GM18870 (cell line): Measurements from ENCODE around the gene CMBL.
"Not testable (repeated sequence)": the region's sequence is repeated elsewhere in the genome, so short reads cannot be mapped to it uniquely, and the experiment has no call there.

Experiments
- ATAC-seq: cut with Tn5 transposase; IDR thresholded peaks from one replicate; pipeline ENCODE4 v1.9.1; 2021; ENCODE audit warnings: moderate library complexity; ENCODE audit not compliant: unreplicated experiment

CMBL gene

DNA sequence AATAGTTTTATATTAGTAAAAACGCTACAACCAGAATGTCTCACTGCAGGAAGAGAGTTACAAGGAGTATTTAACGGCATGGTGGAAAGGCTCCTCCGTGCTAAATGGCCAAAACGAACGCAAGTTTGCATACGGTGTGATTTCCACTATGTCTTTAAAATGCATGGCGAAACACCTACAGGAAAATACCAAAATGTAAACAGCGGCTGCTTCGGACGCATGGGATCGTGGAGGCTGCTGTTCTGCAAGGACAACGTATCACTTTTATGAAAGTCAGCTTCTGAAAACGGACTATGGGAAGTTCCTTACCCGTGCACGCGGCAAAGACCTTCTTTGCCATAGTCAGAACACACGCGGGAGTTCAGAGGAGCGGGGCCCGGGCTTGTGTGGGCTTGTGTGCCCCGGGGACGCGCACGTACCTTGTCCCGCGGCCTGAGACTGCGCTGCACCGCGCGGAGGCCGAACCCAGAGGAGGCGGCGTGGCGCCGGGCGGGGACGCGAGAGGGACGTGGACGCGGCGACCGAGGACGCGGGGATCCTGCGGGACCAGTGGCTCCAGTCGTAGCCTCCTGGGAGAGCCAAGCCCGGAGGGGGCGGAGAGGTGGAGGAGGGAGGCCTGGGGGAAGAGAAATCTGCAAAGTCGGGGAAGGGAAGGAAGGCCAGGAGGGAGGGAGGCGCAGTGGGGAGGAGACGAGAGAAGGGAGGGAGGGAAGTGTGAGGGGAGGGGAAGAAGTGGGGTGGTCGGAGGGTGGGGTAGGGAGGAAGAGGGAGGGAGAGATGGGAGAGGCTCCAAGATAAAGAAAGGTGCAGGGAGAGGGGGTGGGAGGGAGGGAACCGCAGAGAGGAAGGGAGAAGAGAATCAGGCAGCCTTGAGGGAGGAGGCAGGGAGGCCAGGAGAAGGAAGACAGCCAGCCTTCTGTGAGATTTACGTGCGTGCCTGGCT is at the start of gene CMBL:
Gene CMBL, minus strand, starts transcription at position 697 of the 943 bp plus-strand sequence. CDS start 17,140 bp downstream, outside the sequence.
- ATAC-seq = peak; percentile 47

DNA sequence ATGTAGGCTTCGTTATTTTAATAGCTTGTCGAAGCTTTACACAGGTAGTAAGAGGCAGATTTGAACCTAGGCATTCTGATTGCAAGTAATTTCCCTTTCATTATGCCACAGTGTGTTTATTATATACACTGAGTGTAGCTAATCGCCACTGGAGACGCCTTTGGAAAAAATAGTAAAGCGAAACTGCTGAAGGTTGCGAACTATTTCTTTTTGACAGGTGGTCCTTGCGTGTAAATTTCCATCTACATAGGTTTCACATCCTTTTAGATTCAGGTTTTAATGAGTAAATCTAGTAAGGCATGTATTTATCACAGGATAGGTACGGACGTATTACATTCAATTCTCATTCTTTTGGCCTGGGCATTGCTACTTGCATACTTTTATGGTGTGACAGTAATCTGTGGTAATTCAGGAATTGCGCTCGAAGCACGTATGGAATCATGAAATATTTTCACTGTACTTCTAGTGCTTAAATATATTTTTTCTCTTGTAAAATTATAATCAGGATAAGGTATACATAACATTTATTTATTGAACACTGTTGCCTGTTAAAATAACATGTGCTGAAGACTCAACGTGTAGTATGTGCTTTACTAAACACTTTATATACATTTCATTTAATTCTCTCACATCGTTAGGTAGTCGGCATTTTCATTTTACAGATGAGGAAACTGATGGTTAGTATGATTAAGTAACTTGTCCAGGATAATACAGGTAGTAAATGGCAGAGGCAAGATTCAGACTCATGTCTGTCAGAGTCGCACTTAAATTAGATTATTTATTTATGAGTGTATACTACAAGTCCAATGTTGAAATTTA is 47.6 kb upstream of the CMBL start:
- ATAC-seq = peak; percentile 27

DNA sequence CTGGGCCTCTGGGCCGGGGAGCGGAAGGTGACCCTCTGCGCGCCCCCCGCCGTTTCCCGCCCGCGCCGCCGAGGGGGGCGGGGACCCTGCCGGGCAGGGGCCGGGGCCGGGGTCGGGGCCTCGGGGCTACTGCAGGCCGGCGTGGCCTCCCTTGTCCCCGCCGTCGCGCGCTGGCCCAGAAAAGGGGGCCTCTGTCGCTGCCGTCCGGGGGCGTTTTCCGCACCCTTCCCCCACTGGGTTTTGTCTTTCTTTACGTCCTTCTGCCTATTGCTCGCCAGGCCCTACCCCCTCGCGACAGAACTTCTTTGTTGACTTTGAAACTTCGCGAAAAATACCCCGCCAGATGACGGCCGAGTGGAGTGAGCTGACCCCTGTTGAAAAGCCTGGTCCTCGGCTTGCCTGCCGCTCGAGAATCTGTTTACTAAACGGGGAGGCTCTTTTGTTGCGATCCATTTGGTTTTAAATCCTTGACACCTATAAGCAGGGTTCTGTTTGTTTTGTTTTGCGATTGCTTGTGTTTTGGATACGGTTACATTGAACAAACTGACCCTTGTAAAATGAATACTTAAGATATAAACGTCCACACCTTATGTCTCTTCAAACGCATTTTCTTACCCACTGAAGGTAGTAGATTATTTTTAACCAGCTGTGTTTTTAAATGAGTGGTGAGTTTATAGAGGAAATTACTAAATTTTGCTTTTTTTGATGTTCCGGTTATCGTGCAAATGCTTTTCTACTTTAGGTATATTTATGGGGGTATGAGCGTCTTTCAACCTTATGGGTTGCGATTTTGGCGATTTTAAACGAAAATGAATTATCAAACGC is 46.6 kb upstream of the CMBL start:
- ATAC-seq = no peak

DNA sequence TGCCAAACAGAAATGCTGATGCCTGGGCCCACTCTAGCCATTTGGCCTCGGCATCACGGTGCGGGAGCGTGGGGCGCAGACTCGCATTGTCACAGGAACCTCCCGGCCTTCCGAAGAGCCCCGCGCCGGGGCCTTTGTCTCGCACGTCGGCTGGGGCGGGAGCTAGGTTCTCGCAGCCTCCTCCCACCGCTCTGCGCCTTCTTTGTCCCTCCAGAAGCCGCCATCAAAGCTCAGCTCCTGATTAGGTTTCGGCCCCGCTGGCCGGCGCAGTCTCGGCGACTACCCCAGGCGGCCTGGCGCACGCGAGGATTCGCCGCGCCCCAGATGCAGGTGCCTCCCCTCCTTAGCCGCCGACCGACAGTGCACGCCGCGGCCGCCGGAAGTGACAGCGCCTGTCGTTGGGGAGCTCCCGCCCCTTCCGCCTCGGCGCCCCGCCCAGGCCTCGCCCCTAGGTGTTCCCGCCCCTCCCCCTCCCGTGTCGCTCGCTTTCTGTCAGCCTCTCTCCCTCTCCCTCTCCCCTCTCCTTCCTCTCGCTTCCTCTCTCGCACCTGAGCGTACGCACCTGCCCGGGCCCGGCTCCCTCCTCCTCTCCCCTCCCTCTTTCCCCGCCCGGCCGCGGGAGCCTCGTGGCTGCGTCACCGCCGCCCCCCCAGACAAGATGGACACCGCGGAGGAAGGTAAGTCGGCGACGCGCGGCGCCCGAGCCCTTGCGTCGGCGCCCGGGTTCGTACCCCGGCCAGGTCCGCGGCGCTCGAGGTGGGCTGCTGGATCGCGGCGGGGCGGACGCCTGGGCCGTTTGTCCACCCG is 45.7 kb upstream of the CMBL start, which contains the start of gene MARCHF6:
Gene MARCHF6, plus strand, starts transcription at position 455 of the 807 bp plus-strand sequence. Its CDS starts 204 bp downstream, at position 659.
- peak; percentile 70 for ATAC-seq

DNA sequence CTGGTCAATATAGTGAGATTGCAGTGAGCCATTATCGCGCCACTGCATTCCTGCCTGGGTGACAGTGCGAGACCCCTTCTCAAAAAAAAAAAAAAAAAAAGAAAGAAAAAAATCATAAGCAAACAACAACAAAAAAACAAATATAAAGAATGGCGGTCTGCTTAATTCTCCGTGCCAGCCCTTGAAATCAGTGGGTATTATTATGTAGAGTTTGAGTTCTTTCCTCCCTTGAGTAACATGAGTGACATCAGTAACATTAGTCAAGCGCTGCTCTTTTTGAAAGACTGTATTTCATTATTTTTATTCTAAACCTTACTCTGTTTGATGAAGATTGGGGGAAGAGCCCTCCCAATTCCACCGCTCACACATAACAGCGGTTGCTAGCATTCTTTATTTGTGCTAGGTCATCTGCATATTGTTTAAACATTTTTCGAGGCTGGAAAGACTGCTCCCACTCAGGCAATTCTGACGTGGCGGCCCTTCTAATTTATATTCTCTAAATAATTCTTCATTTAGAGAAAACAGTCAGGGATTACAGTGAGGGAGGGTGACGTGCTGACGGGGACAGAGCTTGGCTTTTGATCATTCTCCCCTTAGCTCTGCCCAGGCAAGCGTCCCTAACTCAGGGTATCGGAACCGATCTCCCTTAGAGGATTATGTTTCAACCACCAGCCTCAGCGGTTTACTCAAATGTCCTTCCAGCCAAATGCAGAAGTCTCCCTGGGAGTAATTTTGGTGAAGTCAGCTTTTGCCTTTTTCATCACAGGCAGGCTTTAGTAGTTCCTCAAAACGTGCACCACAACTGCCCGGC is 44.9 kb upstream of the CMBL start:
- ATAC-seq = peak; percentile 18

DNA sequence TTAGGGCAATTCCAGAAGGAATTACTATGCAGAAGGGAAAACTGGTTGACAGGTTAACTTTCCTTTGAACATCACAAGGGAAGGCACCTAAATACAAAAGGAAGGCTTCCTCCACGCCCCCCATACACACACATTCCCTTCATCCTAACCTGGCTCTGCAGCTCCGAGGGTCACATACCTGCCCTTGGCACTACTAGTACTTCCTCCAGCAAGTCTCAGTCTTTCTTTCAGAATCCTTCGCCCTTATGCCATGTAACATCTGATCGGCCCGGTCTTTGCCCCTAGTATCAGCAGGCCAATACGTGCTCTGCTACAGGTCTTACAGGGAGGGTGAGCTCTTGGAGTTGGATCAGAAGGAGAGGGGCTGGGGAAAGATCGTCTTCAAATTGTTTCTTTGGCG is 44.2 kb upstream of the CMBL start:
- ATAC-seq = no peak

DNA sequence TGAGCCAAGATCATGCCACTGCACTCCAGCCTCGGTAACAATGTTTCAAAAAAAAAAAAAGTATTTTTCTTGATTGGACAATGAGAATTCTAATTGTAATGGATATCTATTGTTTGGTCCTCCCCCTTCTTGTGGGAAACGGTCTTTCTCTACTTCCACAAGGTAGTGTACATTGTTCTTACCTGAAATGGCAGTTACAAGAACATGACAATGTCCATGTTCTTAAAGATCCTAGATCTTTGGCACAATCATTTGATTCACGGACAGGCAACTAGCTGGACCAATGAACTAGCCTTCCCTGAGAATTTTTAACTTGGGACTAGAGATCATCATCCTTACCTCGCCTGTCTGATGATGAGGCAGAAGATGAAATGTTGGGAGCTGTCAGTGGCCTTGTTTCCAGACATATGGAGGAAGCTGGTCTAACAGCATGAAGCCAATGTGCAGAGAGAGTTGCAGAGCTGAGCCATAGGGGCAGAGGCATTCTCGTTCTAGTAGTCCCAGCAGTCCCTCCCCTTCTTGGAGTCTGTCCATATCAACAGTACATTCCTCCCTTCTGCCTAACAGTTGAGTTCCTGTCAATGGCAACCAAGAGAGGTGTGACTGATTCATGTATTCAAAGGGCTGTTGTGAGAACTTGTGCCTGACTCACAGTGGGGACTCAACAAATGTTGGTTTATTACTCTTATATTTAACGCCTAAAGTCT is 43.6 kb upstream of the CMBL start:
- ATAC-seq = no peak

DNA sequence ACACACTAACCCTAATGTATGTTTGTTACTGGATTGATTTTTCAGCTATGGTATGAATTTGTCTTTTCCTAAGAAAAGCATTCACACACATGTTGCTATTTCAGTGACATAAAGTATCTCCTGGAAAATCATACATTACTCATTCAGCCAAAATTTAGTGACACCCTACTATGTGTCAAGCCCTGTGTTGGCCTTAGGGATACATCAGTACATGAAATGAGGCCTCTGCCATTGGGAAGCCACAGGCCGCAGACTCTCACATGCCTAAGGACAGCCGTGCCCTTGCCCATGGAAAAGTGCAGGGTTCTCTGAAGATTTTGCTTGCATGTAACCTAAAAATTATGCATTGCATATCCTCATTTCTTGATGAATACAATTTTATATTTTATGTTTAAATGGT is 40.6 kb upstream of the CMBL start:
- ATAC-seq = no peak

DNA sequence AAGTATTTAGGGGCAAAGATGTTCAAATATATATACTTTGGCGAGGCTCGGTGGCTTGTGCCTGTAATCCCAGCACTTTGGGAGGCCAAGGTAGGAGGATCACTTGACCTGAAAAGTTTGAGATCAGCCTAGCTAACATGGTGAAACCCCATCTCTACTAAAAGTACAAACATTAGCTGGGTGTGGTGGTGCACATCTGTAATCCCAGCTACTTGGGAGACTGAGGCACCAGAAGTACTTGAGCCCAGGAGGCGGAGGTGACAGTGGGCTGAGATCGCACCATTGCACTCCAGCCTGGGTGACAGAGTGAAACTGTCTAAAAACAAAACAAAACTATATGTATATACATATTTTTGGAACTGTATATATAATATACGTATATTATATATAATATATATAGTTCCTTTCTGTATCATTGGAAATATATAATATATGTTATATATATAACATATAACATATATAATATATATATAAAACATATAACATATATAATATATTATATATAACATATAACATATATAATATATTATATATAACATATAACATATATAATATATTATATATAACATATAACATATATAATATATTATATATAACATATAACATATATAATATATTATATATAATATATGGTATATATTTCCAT is 36.9 kb upstream of the CMBL start:
- ATAC-seq = not testable (repeated sequence)

DNA sequence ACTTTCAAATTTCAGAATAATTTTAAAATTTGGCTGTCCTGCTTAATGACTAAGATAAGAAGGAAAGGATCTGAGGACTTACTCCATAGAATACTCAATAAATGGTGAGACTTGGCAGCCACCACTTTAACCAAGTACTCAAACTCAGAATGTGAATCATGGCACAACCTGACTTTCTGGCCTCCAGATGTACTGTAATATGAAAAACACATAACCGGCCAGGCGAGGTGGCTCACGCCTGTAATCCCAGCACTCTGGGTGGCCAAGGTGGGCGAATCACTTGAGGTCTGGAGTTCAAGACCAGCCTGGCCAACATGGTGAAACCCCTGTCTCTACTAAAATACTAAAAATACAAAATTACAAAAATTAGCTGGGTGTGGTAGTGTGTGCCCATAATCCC is 35.8 kb upstream of the CMBL start:
- ATAC-seq = no peak

DNA sequence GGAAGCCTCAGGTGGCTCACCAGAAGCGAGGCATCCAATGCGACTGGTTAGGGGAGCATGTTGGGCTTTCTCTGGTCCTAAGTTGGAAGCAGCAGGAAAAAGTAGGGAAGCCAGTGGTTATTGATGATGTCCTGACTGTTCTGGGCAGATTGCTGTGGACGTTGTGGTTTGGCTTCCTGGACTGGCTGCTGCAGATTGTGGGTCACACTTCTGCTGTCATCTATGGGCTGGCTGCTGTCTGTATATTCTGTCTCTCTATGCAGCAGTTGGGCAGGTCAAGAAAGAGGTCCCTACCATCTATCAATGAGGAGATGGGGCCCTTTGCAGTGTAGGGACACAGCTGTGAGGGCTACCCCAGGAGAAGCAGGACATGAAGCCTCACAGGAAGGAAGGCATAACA is 32.3 kb upstream of the CMBL start:
- no peak for ATAC-seq

DNA sequence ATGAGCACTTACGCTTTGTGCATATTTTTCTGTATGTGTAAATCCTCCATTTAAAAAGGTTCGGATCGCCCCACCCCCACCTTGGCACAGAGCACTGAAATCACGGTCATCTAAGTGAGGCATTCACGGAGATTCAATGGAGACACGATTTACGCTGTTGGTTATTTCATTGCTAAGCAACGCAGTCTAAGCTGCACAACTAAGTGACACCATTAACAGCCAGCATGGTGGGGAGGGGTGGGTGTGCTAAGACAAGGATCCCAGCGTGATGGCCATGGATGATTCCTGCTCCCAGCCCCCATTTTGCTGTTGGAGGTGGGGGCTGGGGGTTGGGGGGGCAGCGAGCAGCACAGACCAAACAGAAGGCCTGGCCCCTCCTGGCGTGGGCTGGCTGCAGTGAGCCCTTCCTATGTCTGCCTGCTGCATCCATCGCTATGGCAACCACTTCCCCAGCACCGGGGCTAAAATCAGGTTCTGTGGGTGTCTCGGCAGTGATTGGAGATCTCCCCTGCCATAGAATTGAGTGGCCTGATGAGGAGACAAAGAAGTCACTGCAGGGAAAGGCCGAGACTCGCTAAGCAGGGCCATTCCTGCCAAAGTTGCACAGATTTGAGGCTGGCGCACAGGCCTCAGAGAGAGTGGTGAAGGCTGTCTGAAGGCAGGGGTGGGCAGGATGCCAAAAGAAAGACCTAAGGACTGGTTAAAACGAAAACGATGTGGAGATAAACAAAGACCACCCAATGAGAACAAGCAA is 31.5 kb upstream of the CMBL start:
- ATAC-seq = no peak

DNA sequence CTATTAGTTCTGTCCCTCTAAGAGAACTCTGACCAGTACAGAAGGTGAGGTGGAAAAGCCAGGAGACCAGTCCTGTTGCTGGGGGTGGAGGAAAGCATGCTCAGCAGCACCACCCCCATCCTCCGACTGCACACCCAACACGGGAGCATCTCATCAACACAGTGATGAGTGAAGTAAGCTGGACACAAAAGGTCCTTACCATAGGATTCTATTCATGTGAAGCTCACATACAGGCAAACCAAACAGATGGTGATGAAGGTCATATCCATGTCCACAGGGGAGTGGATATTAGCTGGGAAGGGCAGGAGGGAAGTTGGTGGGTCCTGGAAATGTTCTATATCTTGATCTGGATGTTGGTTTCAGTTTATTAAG is 31.0 kb upstream of the CMBL start:
- no peak for ATAC-seq

DNA sequence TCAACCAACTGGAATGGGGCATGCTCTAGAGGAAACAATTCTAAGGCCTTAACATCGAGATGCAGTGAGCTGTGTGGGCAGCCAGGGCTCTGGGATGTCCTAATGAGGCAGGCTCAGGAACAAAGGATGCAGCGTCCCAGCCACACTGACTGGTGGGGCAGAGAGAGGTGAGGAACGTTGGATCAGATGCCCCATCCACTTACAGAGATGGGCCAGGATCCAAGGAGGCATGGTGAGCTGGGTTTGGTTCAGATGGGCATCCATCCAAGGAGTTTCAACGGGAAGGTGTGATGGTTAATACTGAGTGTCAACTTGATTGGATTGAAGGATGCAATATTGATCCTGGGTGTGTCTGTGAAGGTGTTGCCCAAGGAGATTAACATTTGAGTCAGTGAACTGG is 30.3 kb upstream of the CMBL start:
- no peak for ATAC-seq

DNA sequence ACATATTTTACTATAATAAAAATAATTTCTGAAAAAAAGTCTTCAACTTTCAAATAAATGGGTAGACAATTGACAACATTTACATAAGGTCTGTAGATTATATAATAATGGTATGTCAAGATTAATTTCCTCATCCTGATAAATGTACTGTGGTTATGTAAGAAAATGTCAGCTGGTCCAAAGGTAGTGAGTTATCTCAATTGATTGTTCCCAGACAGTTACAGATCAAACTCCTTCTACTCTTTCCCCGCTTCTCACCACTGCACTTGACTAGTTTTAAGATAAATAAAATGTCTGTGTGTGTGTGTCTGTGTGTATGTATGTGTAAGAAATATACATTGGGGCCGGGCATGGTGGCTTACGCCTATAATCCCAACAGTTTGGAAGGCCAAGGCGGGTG is 29.4 kb upstream of the CMBL start:
- no peak for ATAC-seq

DNA sequence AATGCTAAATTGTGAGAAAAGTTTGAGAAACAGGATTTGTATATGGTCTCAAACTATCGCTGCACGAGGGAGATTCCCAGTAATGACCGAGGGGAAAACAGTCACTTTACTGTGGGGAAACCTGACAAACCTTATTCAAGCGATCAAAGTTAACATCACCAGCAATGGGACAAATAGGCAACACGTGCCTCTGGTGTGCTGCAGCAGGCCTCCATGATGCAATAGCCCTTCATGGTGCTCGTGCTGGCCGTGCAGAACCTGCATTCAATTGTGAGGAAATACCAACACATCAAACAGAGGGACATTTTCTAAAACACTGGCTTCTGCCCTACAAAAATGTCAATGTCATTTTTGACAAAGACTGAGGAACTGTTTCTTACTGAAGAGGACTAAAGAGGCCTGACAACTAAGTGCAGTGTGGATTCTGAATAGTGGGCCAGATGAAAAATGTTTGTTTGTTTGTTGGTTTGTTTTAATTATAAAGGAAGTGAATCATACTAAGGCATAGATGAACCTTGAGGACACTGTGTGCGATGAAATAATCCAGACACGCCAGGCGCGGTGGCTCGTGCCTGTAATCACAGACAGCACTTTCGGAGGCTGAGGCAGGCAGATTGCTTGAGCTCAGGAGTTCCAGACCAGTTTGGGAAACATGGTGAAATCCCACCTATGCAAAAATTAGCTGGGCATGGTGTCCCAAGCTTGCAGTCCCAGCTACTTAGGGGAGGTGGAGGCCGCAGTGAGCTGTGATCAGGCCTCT is 28.2 kb upstream of the CMBL start:
- ATAC-seq = no peak

DNA sequence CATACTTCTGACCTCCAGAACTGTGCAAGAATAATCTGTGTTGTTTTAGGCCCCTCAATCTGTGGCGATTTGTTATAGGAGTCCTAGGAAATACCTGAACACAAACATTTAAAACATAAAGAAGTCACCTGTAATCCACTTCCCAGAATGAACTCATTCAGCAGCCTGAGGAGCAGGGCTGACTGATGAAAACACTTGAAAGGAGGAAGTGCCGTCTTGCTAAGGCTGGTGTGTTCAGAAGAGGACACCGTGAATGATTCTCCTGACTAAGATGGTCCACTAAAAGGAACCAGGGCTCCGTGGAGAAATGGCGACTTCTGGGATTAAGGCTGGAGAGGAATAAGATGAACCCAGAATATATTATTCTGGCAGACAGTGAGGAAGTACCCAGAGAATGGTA is 27.1 kb upstream of the CMBL start:
- ATAC-seq = no peak
